Osteoblast (primary cell): ENCODE measurements around the gene MEAF6. TPM values are rescaled to one million over a fixed set of nuclear protein-coding genes. Genes with fewer than 3 reads are reported as not detected.

Source experiments
- DNase-seq: peaks from one replicate; pipeline ENCODE4 v3.0.0; 2011; ENCODE audit warnings: low spot score, mixed read lengths; ENCODE audit not compliant: insufficient read length; ENCODE audit errors: missing footprints
- H2AFZ ChIP-seq: 2 replicates; pipeline ENCODE4 v1.6.0; 2011; ENCODE audit warnings: mild to moderate bottlenecking, low read length
- H3K27ac ChIP-seq: 2 replicates; pipeline ENCODE4 v1.5.1; 2011; ENCODE audit warnings: mild to moderate bottlenecking, low read depth, low read length, moderate library complexity
- H3K27me3 ChIP-seq: 2 replicates; pipeline ENCODE4 v1.6.0; 2012; ENCODE audit warnings: mild to moderate bottlenecking, control low read depth, inconsistent platforms, low read length, moderate library complexity; ENCODE audit not compliant: insufficient read depth
- H3K36me3 ChIP-seq: 2 replicates; pipeline ENCODE4 v1.5.1; 2011; ENCODE audit warnings: mild to moderate bottlenecking, low read length, control low read depth, moderate library complexity; ENCODE audit not compliant: insufficient read depth
- H3K4me1 ChIP-seq: 2 replicates; pipeline ENCODE4 v1.5.1; 2011; ENCODE audit warnings: mild to moderate bottlenecking, low read length, control low read depth, moderate library complexity; ENCODE audit not compliant: insufficient read depth
- H3K4me2 ChIP-seq: 2 replicates; pipeline ENCODE4 v1.6.0; 2011; ENCODE audit warnings: mild to moderate bottlenecking, low read length; ENCODE audit not compliant: insufficient read depth
- H3K4me3 ChIP-seq: fragments of 200-600 bp; sonication (generic); 3 replicates; pipeline ENCODE4 v1.5.1; 2012; ENCODE audit warnings: mild to moderate bottlenecking, low read length, inconsistent platforms; ENCODE audit not compliant: insufficient read depth
- H3K79me2 ChIP-seq: 2 replicates; pipeline ENCODE4 v1.6.0; 2012; ENCODE audit warnings: mild to moderate bottlenecking, low read length, control low read depth, inconsistent platforms; ENCODE audit not compliant: insufficient read depth
- H3K9me3 ChIP-seq: 2 replicates; pipeline ENCODE4 v1.5.1; 2011; ENCODE audit warnings: low read depth, low read length, control low read depth
- H4K20me1 ChIP-seq: 2 replicates; pipeline ENCODE4 v1.6.0; 2012; ENCODE audit warnings: mild to moderate bottlenecking, low read length, control low read depth; ENCODE audit not compliant: insufficient read depth
- CTCF ChIP-seq: IDR thresholded peaks from 2 replicates; pipeline ENCODE4 v1.5.1; 2011; ENCODE audit warnings: mild to moderate bottlenecking, low read depth, low read length, moderate library complexity; ENCODE audit errors: extremely low read depth
- total RNA-seq: library from RNA; depleted of rRNA; stranded (reverse); fragments of >200 nt; gene quantifications from 2 replicates; pipeline ENCODE4 v1.2.3, GENCODE V29; 2012

The MEAF6 gene
- total RNA-seq, 1 donor: 64.1 TPM

GRCh38 chr1:37502104-37502503 is 12.5 kb downstream of the MEAF6 start:
- Histone ChIP-seq H3K27me3 (no peaks in the 10 kb centered on the region), H3K36me3 (peaks cover 24% of the 10 kb centered on the region)

GRCh38 chr1:37501661-37502060 is 12.9 kb downstream of the MEAF6 start:
- Histone ChIP-seq H3K36me3 (peaks cover 24% of the 10 kb centered on the region), H3K9me3 (no peaks in the 10 kb centered on the region), H3K4me3 (no peak overlapping the region), H3K4me1 (peaks cover 10% of the 10 kb centered on the region), H3K79me2 (peaks cover 21% of the 10 kb centered on the region), H2AFZ (no peak overlapping the region), H3K27ac (no peak overlapping the region), H3K4me2 (no peak overlapping the region), H4K20me1 (peaks cover 11% of the 10 kb centered on the region), H3K27me3 (no peaks in the 10 kb centered on the region)
- no peak for TF ChIP-seq CTCF
- no peak for DNase-seq

More at GRCh38 chr1:37502104-37502503, 12.5 kb downstream of the MEAF6 start:
- peaks cover 22% of the 10 kb centered on the region for H3K79me2 ChIP-seq
- H3K27ac ChIP-seq: no peak overlapping the region
- DNase-seq: no peak
- H3K4me2 ChIP-seq: no peak overlapping the region
- no peak overlapping the region for H2AFZ ChIP-seq
- peaks cover 10% of the 10 kb centered on the region for H3K4me1 ChIP-seq
- no peaks in the 10 kb centered on the region for H3K9me3 ChIP-seq
- H4K20me1 ChIP-seq: peaks cover 11% of the 10 kb centered on the region
- no peak overlapping the region for H3K4me3 ChIP-seq
- no peak for TF ChIP-seq CTCF

GRCh38 chr1:37498872-37499617 is 15.5 kb downstream of the MEAF6 start:
- no peaks in the 10 kb centered on the region for H3K9me3 ChIP-seq
- H3K27me3 ChIP-seq: no peaks in the 10 kb centered on the region
- no peak overlapping the region for H3K4me3 ChIP-seq
- peaks cover 17% of the 10 kb centered on the region for H3K79me2 ChIP-seq
- H3K4me1 ChIP-seq: peaks cover 10% of the 10 kb centered on the region
- peak overlapping the region; percentile 13 for H3K4me2 ChIP-seq
- no peak overlapping the region for H2AFZ ChIP-seq
- no peak for TF ChIP-seq CTCF
- DNase-seq: peak; percentile 72
- peaks cover 11% of the 10 kb centered on the region for H4K20me1 ChIP-seq
- peak overlapping the region; percentile 13 for H3K27ac ChIP-seq
- H3K36me3 ChIP-seq: peaks cover 20% of the 10 kb centered on the region

- H3K27me3 ChIP-seq: no peaks in the 10 kb centered on the region
- H4K20me1 ChIP-seq: peaks cover 11% of the 10 kb centered on the region
- no peak overlapping the region for H2AFZ ChIP-seq
- no peak for TF ChIP-seq CTCF
- no peak overlapping the region for H3K4me2 ChIP-seq
- peaks cover 25% of the 10 kb centered on the region for H3K36me3 ChIP-seq
- H3K27ac ChIP-seq: no peak overlapping the region
- H3K4me1 ChIP-seq: peaks cover 10% of the 10 kb centered on the region
- H3K79me2 ChIP-seq: peaks cover 12% of the 10 kb centered on the region
- no peak overlapping the region for H3K4me3 ChIP-seq
- no peaks in the 10 kb centered on the region for H3K9me3 ChIP-seq
- no peak for DNase-seq
Observed at GRCh38 chr1:37497832-37498231, 16.7 kb downstream of the MEAF6 start.
